NCI-H1105 treated with DMSO at 0.1 percent for 48 hours (cell line): Measurements from ENCODE around the gene SYNE1.

Experiments used
- DNase-seq: peaks from one replicate; lab custom pipeline; 2025; lab: John Stamatoyannopoulos, UW

Gene SYNE1

GRCh38 chr6:152184573-152184916 lies 452.6 kb downstream of the SYNE1 start:
- no peak for DNase-seq

- DNase-seq = no peak
Measured at GRCh38 chr6:152180601-152181000, 456.6 kb downstream of the SYNE1 start.

GRCh38 chr6:152176268-152176667 lies 460.9 kb downstream of the SYNE1 start:
- DNase-seq = no peak

- DNase-seq = no peak
Measured at GRCh38 chr6:152173957-152174356, 463.2 kb downstream of the SYNE1 start.

- no peak for DNase-seq
Measured at GRCh38 chr6:152173321-152173720, 463.8 kb downstream of the SYNE1 start.

GRCh38 chr6:152170702-152171667 lies 466.2 kb downstream of the SYNE1 start:
- no peak for DNase-seq

GRCh38 chr6:152170313-152170701 lies 466.9 kb downstream of the SYNE1 start:
- no peak for DNase-seq

GRCh38 chr6:152167641-152168603 lies 469.2 kb downstream of the SYNE1 start:
- no peak for DNase-seq

- no peak for DNase-seq
Measured at GRCh38 chr6:152166897-152167296, 470.3 kb downstream of the SYNE1 start.

- DNase-seq = no peak
Measured at GRCh38 chr6:152166497-152166896, 470.7 kb downstream of the SYNE1 start.

GRCh38 chr6:152164957-152165356 lies 472.2 kb downstream of the SYNE1 start:
- no peak for DNase-seq

- no peak for DNase-seq
Measured at GRCh38 chr6:152161501-152161900, 475.7 kb downstream of the SYNE1 start.

- no peak for DNase-seq
Measured at GRCh38 chr6:152160346-152160745, 476.8 kb downstream of the SYNE1 start.

GRCh38 chr6:152155792-152156191 lies 481.4 kb downstream of the SYNE1 start:
- DNase-seq = no peak

- DNase-seq = no peak
Measured at GRCh38 chr6:152154559-152155356, 482.4 kb downstream of the SYNE1 start.

- no peak for DNase-seq
Measured at GRCh38 chr6:152151920-152152319, 485.2 kb downstream of the SYNE1 start.

GRCh38 chr6:152150196-152150595 lies 487.0 kb downstream of the SYNE1 start:
- no peak for DNase-seq

- no peak for DNase-seq
Measured at GRCh38 chr6:152148412-152148811, 488.8 kb downstream of the SYNE1 start.

- DNase-seq = no peak
Measured at GRCh38 chr6:152147269-152147668, 489.9 kb downstream of the SYNE1 start.

- no peak for DNase-seq
Measured at GRCh38 chr6:152146385-152146784, 490.8 kb downstream of the SYNE1 start.

- DNase-seq = no peak
Measured at GRCh38 chr6:152143359-152143758, 493.8 kb downstream of the SYNE1 start.

- DNase-seq = no peak
Measured at GRCh38 chr6:152142105-152142504, 495.1 kb downstream of the SYNE1 start.
